Uterus (tissue), 2 donors: ENCODE measurements around the gene EEFSEC.

Experiments
- CTCF ChIP-seq, 4 experiments: fragments of 200-600 bp in 2 of 4; fragments of 450-650 bp in 2 of 4; sonication (generic) in 2 of 4; IDR thresholded peaks; one replicate each; pipeline ENCODE4 v1.5.1; 2016 to 2019; ENCODE audit warnings: antibody characterized with exemption in 4 of 4, mild to moderate bottlenecking in 2 of 4, moderate library complexity in 1 of 4
- POLR2A ChIP-seq, 2 donors: fragments of 450-650 bp; IDR thresholded peaks; one replicate each; pipeline ENCODE4 v1.6.1; 2016; ENCODE audit warnings: antibody characterized with exemption in 2 of 2, mild to moderate bottlenecking in 1 of 2, moderate library complexity in 1 of 2

GRCh38 chr3:128240232-128240631, 87.0 kb downstream of the EEFSEC start:
- TF ChIP-seq CTCF (IDR thresholded peaks at IDR 0.05) = no peak
- TF ChIP-seq POLR2A (IDR thresholded peaks at IDR 0.05) = no peak
